Trophoblast cell (in vitro differentiated cells and primary cell): Measurements from ENCODE around the gene CHRNE.

Source experiments
- DNase-seq, 2 donors: peaks; one replicate each; pipeline ENCODE4 v3.0.0-alpha.2; 2016
- H2AFZ ChIP-seq: 2 replicates; pipeline ENCODE4 v1.6.1; 2013; ENCODE audit warnings: low read length, moderate library complexity, mild to moderate bottlenecking; ENCODE audit not compliant: insufficient read depth, poor library complexity
- H2AK5ac ChIP-seq: 2 replicates; pipeline ENCODE4 v1.6.1; 2013; ENCODE audit warnings: mild to moderate bottlenecking, low read length
- H2BK120ac ChIP-seq: 2 replicates; pipeline ENCODE4 v1.6.1; 2013; ENCODE audit warnings: low read length, mild to moderate bottlenecking, moderate library complexity; ENCODE audit not compliant: insufficient read depth, poor library complexity
- H2BK12ac ChIP-seq: 2 replicates; pipeline ENCODE4 v1.6.1; 2013; ENCODE audit warnings: mild to moderate bottlenecking, low read length, moderate library complexity
- H2BK5ac ChIP-seq: 2 replicates; pipeline ENCODE4 v1.6.1; 2013; ENCODE audit warnings: low read length, low read depth, moderate library complexity, mild to moderate bottlenecking; ENCODE audit not compliant: poor library complexity
- H3K14ac ChIP-seq: 2 replicates; pipeline ENCODE4 v1.6.1; 2013; ENCODE audit warnings: mild to moderate bottlenecking, low read length
- H3K18ac ChIP-seq: 2 replicates; pipeline ENCODE4 v1.6.1; 2013; ENCODE audit warnings: mild to moderate bottlenecking, low read length
- H3K23ac ChIP-seq: 2 replicates; pipeline ENCODE4 v1.6.1; 2013; ENCODE audit warnings: low read length
- H3K27ac ChIP-seq: 2 replicates; pipeline ENCODE4 v1.5.1; 2013; ENCODE audit warnings: low read depth, mild to moderate bottlenecking, inconsistent platforms, low read length, moderate library complexity
- H3K27me3 ChIP-seq: 2 replicates; pipeline ENCODE4 v1.6.1; 2013; ENCODE audit warnings: inconsistent platforms, mild to moderate bottlenecking, low read length, moderate library complexity; ENCODE audit not compliant: insufficient read depth
- H3K36me3 ChIP-seq, 2 experiments: 1 replicate in 1 of 2; 2 replicates in 1 of 2; pipeline ENCODE4 v1.6.1; 2013; ENCODE audit warnings: low read length in 2 of 2, mild to moderate bottlenecking in 2 of 2, moderate library complexity in 1 of 2; ENCODE audit not compliant: insufficient read depth in 2 of 2, control insufficient read depth in 1 of 2
- H3K4ac ChIP-seq: 2 replicates; pipeline ENCODE4 v1.6.1; 2013; ENCODE audit warnings: low read depth, mild to moderate bottlenecking, low read length, moderate library complexity
- H3K4me1 ChIP-seq, 2 experiments: 1 replicate in 1 of 2; 2 replicates in 1 of 2; pipeline ENCODE4 v1.6.1; 2013; ENCODE audit warnings: low read length in 2 of 2, mild to moderate bottlenecking in 2 of 2, moderate library complexity in 1 of 2; ENCODE audit not compliant: insufficient read depth in 2 of 2, control insufficient read depth in 1 of 2
- H3K4me2 ChIP-seq: 2 replicates; pipeline ENCODE4 v1.6.1; 2013; ENCODE audit warnings: inconsistent platforms, mild to moderate bottlenecking, low read length, moderate library complexity
- H3K4me3 ChIP-seq: 2 replicates; pipeline ENCODE4 v1.5.1; 2013; ENCODE audit warnings: mild to moderate bottlenecking, low read depth, low read length, inconsistent platforms
- H3K79me1 ChIP-seq: one replicate; pipeline ENCODE4 v1.6.1; 2013; ENCODE audit warnings: low read length
- H3K79me2 ChIP-seq: 2 replicates; pipeline ENCODE4 v1.6.1; 2013; ENCODE audit warnings: low read length, mild to moderate bottlenecking; ENCODE audit not compliant: control insufficient read depth, insufficient read depth, poor library complexity
- H3K9ac ChIP-seq: 2 replicates; pipeline ENCODE4 v1.6.1; 2013; ENCODE audit warnings: mild to moderate bottlenecking, low read length
- H3K9me3 ChIP-seq: 2 replicates; pipeline ENCODE4 v1.6.1; 2013; ENCODE audit warnings: low read depth, mild to moderate bottlenecking, control low read depth, inconsistent platforms, low read length; ENCODE audit not compliant: insufficient read depth
- H4K12ac ChIP-seq: 2 replicates; pipeline ENCODE4 v1.6.1; 2013; ENCODE audit warnings: low read depth, mild to moderate bottlenecking, low read length, moderate library complexity
- H4K8ac ChIP-seq: 2 replicates; pipeline ENCODE4 v1.6.1; 2013; ENCODE audit warnings: low read depth, mild to moderate bottlenecking, low read length, moderate library complexity
- H4K91ac ChIP-seq: one replicate; pipeline ENCODE4 v1.6.1; 2013; ENCODE audit warnings: low read depth, mild to moderate bottlenecking, low read length, moderate library complexity
- WGBS: extraction: QIAGEN DNeasy Blood & Tissue Kit; methylation state at CpG from one replicate; pipeline ENCODE4 v1.1.7; 2013; ENCODE audit warnings: missing lambda C conversion rate; ENCODE audit not compliant: insufficient read length, insufficient coverage; ENCODE audit errors: extremely low coverage; 5-methylcytosine and 5-hydroxymethylcytosine counted together

CHRNE gene

GRCh38 chr17:4949321-4950074 lies 46.6 kb upstream of the CHRNE start:
- peaks cover 27 to 41% of the 10 kb centered on the region in 2 experiments for H3K4me1 ChIP-seq
- peak overlapping the region; percentile 99 for H2BK5ac ChIP-seq
- H4K91ac ChIP-seq: peak overlapping the region; percentile 100
- peak; percentile 92 to 95 for DNase-seq
- H3K18ac ChIP-seq: peak overlapping the region; percentile 99
- H2BK12ac ChIP-seq: peak overlapping the region; percentile 68
- H4K12ac ChIP-seq: peak overlapping the region; percentile 98
- peaks cover 18 to 25% of the 10 kb centered on the region in 2 experiments for H3K36me3 ChIP-seq
- peak overlapping the region; percentile 98 for H4K8ac ChIP-seq
- peak overlapping the region; percentile 86 for H2AK5ac ChIP-seq
- peak overlapping the region; percentile 90 for H3K4ac ChIP-seq
- H3K9me3 ChIP-seq: peaks cover 1% of the 10 kb centered on the region
- H3K27ac ChIP-seq: peak overlapping the region; percentile 100
- peak overlapping the region; percentile 99 for H2BK120ac ChIP-seq
- H3K9ac ChIP-seq: peak overlapping the region; percentile 93
- peak overlapping the region; percentile 90 for H3K14ac ChIP-seq
- H3K27me3 ChIP-seq: no peaks in the 10 kb centered on the region
- peak overlapping the region; percentile 95 for H2AFZ ChIP-seq
- H3K4me2 ChIP-seq: peak overlapping the region; percentile 91
- peaks cover 26% of the 10 kb centered on the region for H3K79me2 ChIP-seq
- H3K4me3 ChIP-seq: peak overlapping the region; percentile 72
- no CpG with 5 or more reads among the region's 75 CpGs for WGBS
- no peak overlapping the region for H3K23ac ChIP-seq
- H3K79me1 ChIP-seq: peaks cover 30% of the 10 kb centered on the region

GRCh38 chr17:4948931-4949320 lies 46.0 kb upstream of the CHRNE start:
- H3K36me3 ChIP-seq: peaks cover 19 to 30% of the 10 kb centered on the region in 2 experiments
- peak overlapping the region; percentile 20 for H2AFZ ChIP-seq
- no peaks in the 10 kb centered on the region for H3K27me3 ChIP-seq
- peak overlapping the region; percentile 91 for H3K4me2 ChIP-seq
- H4K91ac ChIP-seq: peak overlapping the region; percentile 100
- peak overlapping the region; percentile 99 for H2BK5ac ChIP-seq
- peak overlapping the region; percentile 31 for H2AK5ac ChIP-seq
- peaks cover 30% of the 10 kb centered on the region for H3K79me1 ChIP-seq
- H3K23ac ChIP-seq: no peak overlapping the region
- peak overlapping the region; percentile 98 for H4K8ac ChIP-seq
- no peak overlapping the region for H2BK12ac ChIP-seq
- peak; percentile 82 to 90 for DNase-seq
- peaks cover 28 to 42% of the 10 kb centered on the region in 2 experiments for H3K4me1 ChIP-seq
- peak overlapping the region; percentile 43 for H4K12ac ChIP-seq
- H3K79me2 ChIP-seq: peaks cover 26% of the 10 kb centered on the region
- peak overlapping the region; percentile 93 for H3K9ac ChIP-seq
- peak overlapping the region; percentile 100 for H3K27ac ChIP-seq
- H3K4ac ChIP-seq: peak overlapping the region; percentile 81
- peak overlapping the region; percentile 72 for H3K4me3 ChIP-seq
- H3K14ac ChIP-seq: peak overlapping the region; percentile 90
- H3K18ac ChIP-seq: peak overlapping the region; percentile 89
- H3K9me3 ChIP-seq: peaks cover 1% of the 10 kb centered on the region
- no CpG with 5 or more reads among the region's 40 CpGs for WGBS
- H2BK120ac ChIP-seq: peak overlapping the region; percentile 99

- H2BK12ac ChIP-seq: peak within 1 kb of the TSS; percentile 61
- peaks cover 23 to 35% of the 10 kb centered on the region in 2 experiments for H3K36me3 ChIP-seq
- WGBS: no CpG with 5 or more reads among the region's 59 CpGs
- H3K9ac ChIP-seq: peak within 1 kb of the TSS; percentile 98
- H3K23ac ChIP-seq: no peak within 1 kb of the TSS
- peak within 1 kb of the TSS; percentile 96 for H3K18ac ChIP-seq
- H3K4me3 ChIP-seq: peak within 1 kb of the TSS; percentile 100
- peak within 1 kb of the TSS; percentile 98 for H4K8ac ChIP-seq
- DNase-seq: peak; percentile 83 to 96
- peaks cover 28 to 39% of the 10 kb centered on the region in 2 experiments for H3K4me1 ChIP-seq
- peaks cover 1% of the 10 kb centered on the region for H3K9me3 ChIP-seq
- peaks cover 26% of the 10 kb centered on the region for H3K79me2 ChIP-seq
- H3K4ac ChIP-seq: peak within 1 kb of the TSS; percentile 96
- peak within 1 kb of the TSS; percentile 47 for H2AFZ ChIP-seq
- H3K27ac ChIP-seq: peak within 1 kb of the TSS; percentile 100
- H3K27me3 ChIP-seq: no peaks in the 10 kb centered on the region
- H2BK5ac ChIP-seq: peak within 1 kb of the TSS; percentile 99
- H3K14ac ChIP-seq: peak within 1 kb of the TSS; percentile 95
- peaks cover 30% of the 10 kb centered on the region for H3K79me1 ChIP-seq
- H2AK5ac ChIP-seq: peak within 1 kb of the TSS; percentile 99
- H2BK120ac ChIP-seq: peak within 1 kb of the TSS; percentile 99
- H4K12ac ChIP-seq: peak within 1 kb of the TSS; percentile 97
- H3K4me2 ChIP-seq: peak within 1 kb of the TSS; percentile 91
- peak within 1 kb of the TSS; percentile 100 for H4K91ac ChIP-seq
These were observed 45.5 kb upstream of the CHRNE start, which contains the start of gene PFN1 for GRCh38 chr17:4948166-4948930. TSS of gene PFN1 (minus strand) at chr17:4948530. CDS start at chr17:4948394, 136 bp downstream.

- Histone ChIP-seq H2AK5ac (peak overlapping the region; percentile 99), H2BK120ac (peak overlapping the region; percentile 96), H3K14ac (peak overlapping the region; percentile 95), H3K27ac (peak overlapping the region; percentile 100), H3K23ac (no peak overlapping the region), H4K12ac (peak overlapping the region; percentile 97), H2AFZ (peak overlapping the region; percentile 47), H3K36me3 (peaks cover 31 to 42% of the 10 kb centered on the region in 2 experiments), H3K79me1 (peaks cover 30% of the 10 kb centered on the region), H3K9ac (peak overlapping the region; percentile 98), H3K27me3 (no peaks in the 10 kb centered on the region), H2BK5ac (peak overlapping the region; percentile 97), H3K18ac (peak overlapping the region; percentile 96), H4K8ac (peak overlapping the region; percentile 88), H4K91ac (peak overlapping the region; percentile 95), H3K4me1 (peaks cover 28 to 38% of the 10 kb centered on the region in 2 experiments), H3K4me2 (peak overlapping the region; percentile 93), H3K4ac (peak overlapping the region; percentile 96), H3K9me3 (peaks cover 1% of the 10 kb centered on the region), H3K79me2 (peaks cover 26% of the 10 kb centered on the region), H2BK12ac (no peak overlapping the region), H3K4me3 (peak overlapping the region; percentile 100)
- DNase-seq: peak; percentile 44 to 60
- no CpG with 5 or more reads among the region's 56 CpGs for WGBS
These were observed 44.7 kb upstream of the CHRNE start for GRCh38 chr17:4947411-4948165.
